Measurements from ENCODE around the gene C17orf100.
"Not testable (repeated sequence)": the region's sequence is repeated elsewhere in the genome, so short reads cannot be mapped to it uniquely, and the experiment has no call there.

C17orf100 gene

GRCh38 chr17:6641247-6641863, 10.2 kb upstream of the C17orf100 start:
- no peak for DNase-seq

DNA sequence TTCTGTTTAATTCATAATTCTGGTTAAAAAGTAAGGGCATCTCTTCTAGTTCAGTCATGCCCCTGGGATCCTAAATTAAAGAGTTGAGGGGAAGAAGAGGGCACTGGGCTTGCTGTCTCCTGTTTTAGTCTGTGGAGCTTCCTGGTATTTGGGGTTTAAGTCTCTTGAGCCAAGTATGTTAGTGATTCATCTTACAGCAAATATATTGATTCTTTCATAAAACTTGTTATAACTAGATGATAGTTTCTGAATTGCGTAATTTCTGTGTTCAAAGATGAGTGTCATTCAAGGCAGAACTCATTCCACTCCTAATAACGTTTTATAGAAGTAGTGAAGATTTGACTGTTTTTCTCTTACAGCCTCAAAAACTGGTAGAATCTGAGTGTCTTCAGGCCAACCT, 9.0 kb upstream of the C17orf100 start:
- DNase-seq = no peak

DNA sequence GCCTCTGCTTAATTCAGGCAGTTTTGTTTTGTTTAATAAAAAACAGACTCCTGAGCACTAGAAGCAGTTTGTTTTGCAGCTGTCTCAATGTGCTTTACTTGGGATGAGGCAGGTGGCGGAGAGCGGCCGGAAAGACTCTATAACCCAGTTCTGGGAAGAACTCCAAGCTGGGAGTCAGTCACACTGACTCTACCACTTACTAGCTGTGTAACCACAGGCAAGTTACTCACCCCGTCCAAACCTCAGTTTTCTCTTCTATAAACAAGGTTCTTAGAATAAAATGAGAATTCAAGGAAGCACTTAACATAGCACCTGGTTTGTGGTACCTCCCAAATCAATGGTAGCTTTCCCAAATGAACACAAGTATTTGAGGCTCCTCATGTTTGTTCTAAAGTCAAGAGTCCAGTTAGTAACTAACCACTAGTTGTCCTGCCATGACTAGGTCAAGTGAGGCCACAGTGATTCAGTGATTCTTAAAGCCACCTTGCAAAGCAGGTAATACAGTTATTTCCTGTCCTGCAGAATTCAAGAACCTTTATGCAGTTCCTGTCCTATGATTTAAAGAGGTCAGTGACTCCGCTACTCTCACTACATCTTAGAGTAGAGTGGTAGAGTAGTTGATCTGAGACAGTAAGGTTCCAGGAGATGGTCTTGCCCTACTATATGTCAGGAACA, 8.0 kb upstream of the C17orf100 start:
- no peak for DNase-seq

- no peak for DNase-seq
Observed at GRCh38 chr17:6648181-6648580, 3.4 kb upstream of the C17orf100 start.

DNA sequence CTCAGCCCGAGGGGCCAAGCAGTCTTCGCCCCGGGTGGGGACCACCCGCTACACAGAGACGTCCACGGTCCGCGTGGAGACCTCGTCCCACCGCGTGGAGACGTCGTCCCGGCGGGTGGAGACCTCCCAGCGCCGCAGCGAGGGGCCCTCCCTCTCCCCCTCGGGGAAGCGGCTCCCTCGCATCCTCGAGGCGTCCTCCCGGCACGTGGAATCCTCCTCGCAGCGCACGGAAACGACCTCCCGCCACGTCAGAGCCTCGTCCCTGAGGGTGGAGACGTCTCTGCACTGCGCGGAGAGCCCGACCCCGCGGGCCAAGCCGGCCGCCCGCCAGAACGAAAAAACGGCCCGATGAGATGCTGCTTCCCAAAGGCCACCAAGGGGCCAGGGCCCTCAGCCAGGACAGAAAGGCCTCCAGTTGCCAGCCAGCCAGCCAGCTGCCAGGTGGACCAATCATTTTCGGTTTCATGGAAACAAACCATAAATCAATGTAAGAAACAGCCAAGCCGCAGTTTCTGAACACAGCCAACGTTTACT, 424 bp downstream of the C17orf100 start:
- no peak for DNase-seq

GRCh38 chr17:6654841-6655731, 3.5 kb downstream of the C17orf100 start:
- no peak for DNase-seq

- DNase-seq = not testable (repeated sequence)
Observed at GRCh38 chr17:6655732-6656361, 4.3 kb downstream of the C17orf100 start.

DNA sequence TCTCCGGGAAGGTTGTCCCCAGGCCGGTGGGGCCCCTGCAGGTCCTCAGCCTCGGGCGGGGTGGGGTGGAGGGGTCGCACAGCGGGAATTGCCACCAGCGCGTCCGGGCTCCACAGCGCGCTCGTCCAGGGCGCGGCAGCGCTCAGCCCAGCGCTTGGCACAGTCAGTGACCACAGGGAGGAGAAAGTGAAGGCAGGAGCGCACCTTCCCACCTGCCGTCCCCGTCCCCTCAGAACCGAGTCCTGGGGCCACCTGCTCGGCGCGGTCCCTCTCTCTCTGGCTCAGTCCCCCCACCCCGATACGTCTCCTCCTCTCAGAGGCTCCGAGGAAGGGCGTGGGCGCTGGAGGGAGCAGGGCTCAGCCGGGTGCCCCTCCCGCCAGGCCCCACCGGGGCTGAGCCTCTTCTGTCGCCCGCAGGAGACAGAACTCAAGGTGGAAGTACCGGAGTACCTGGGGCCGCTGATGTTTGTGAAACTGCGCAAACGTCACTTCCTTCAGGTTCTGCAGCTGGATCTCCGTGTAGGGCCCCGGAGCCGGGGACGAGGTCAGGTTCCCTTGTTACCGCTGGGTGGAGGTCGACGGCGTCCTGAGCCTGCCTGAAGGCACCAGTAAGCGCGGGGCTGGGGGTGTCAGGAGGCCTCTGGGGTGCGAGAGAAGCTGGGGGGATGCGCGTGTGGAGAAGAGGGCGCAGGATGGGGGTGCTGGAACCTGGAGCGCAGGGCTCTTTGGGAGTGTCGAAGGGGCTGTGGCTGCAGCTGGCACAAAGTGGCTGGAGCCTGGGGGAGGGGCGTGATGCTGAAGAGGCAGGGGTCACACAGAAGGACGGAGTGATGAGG, 5.5 kb downstream of the C17orf100 start:
- DNase-seq = not testable (repeated sequence)

DNA sequence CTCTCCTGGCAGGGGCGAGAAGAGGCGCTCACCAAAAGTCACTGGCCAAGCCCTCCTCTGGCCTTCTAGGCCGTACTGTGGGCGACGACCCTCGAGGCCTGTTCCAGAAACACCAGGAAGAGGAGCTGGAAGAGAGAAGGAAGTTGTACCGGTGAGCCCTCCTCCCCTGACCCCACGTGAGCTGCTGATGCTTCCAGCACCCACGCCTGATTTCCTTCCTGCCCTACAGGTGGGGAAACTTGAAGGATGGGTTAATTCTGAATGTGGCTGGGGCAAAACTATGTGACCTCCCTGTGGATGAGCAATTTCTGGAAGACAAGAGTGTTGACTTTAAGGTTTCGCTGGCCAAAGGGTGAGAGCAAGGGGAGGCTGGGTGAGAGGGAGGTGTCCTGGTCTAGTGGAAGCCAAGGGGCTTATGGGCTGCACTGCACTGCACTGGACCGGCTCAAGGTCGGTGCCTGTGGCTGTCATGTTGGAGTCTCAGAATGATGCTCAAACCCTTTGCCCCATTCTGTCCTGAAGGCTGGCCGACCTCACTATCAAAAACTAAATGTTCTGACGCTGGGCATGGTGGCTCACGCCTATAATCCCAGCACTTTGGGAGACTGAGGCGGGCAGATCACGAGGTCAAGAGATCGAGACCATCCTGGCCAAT, 6.2 kb downstream of the C17orf100 start:
- no peak for DNase-seq

GRCh38 chr17:6658411-6658810, 6.8 kb downstream of the C17orf100 start:
- DNase-seq = not testable (repeated sequence)

GRCh38 chr17:6660101-6660500, 8.5 kb downstream of the C17orf100 start:
- DNase-seq = no peak

DNA sequence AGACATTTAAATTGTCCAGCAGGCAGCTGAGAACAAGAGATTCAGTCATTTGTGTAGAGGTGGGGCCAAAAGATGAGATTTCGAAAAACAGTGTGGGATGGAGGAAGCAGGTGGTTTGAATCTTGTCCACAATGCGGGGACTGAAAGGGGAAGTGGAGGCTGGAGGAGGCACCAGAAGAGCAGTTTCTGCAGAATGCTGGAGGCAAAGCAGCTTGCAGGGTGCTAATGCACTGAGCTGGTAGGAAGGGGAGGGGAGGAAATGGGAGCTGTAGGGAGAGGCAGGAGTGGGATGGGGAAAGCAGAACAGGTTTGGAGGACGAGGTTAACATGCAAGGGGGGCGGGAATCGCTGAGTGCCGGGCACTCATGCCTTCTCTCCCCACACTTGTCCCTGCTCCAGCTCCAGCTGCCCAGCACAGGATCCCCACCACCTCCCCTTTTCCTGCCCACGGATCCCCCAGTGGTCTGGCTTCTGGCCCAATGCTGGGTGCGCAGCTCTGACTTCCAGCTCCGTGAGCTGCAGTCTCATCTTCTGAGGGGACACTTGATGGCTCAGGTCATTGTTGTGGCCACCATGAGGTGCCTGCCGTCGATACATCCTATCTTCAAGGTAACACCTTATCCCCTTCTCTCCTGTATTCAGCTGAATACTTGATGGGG, 9.4 kb downstream of the C17orf100 start:
- no peak for DNase-seq

DNA sequence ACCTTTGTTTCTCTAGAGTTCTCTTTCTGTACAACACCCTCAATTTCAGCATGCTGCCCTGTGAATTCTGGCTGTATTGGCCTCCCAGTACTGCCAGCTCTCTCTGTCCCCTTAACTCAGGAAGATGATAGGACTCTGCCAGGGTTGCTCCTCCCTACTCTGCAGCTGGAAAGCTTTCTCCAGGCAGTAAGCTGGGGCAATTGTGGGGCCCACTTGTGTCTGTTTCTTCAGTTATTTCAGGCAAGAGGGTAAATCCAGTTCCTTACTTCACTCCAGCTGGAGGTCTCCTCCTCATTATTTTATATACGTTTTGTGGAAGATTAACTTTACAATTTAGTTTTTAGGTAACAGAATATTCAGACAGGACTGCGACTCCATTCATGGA, 9.9 kb downstream of the C17orf100 start:
- no peak for DNase-seq

DNA sequence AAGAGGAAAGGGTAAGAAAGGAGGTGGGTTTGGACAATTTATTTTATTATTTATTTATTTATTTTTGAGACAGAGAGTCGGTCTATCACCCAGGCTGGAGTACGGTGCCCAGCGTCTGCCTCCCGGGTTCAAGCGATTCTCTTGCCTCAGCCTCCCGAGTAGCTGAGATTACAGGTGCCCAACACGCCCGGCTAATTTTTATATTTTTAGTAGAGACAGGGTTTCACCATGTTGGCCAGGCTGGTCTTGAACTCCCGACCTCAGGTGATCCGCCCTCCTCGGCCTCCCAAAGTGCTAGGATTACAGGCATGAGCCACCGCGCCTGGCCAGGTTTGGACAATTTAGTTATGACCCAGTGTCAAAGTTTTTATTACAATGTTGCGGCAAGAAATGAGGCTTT, 11.6 kb downstream of the C17orf100 start:
- DNase-seq = not testable (repeated sequence)

GRCh38 chr17:6666077-6666521, 14.5 kb downstream of the C17orf100 start:
- peak; percentile 14 for DNase-seq

DNA sequence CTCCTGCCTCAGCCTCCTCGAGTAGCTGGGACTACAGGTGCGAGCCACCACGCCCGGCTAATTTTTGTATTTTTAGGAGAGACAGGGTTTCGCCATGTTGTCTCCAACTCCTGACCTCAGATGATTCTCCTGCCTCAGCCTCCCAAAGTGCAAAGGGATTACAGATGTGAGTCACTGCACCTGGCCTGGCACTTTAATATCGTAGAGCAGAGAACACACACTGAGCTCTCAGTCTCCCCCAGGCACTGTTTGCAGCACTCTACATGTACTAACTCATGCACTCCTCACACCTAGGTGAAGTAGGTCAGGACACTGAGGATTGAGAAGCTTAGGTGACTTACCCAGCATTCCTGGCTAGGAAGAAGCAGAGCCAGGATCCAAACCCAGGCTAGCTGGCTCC, 15.0 kb downstream of the C17orf100 start:
- no peak for DNase-seq

DNA sequence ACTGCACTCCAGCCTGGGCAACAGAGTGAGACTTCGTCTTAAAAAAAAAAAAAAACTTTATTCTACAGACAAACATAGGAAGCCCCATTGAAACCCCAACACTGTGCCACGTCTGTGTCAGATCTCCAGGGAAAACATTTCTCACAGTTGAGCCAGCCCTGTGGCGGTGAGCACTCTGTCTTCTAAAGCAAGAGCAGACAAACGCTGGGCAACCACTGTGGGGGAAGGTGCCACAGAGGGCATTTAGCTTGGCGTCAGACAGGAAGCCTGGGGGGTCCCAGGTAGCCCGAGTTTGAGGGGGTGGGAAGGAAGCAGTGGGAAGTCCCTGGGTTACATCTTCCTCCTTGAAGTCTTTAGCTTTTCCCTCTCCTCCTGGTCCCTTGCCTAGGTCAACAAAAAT, 16.0 kb downstream of the C17orf100 start:
- no peak for DNase-seq

DNA sequence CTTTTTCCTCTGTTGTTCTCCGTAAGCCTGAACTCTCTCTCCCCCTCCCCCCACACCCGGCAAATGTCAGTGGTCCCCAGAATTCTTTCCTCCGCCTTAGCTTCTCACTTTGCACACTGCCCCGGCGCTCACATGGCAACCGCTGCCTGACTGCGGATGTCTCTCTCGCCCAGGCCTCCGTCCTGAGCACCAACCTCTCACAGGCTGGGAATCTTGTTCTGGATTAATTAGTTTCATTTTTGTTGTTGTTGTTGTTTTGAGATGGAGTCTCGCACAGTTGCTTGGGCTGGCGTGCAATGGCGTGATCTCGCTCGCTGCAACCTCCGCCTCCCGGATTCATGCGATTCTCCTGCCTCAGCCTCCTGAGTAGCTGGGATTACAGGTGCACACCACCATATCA, 16.7 kb downstream of the C17orf100 start:
- no peak for DNase-seq

- no peak for DNase-seq
Observed at GRCh38 chr17:6668727-6669425, 17.3 kb downstream of the C17orf100 start.
